ENCODE results near the gene ERMP1.

The ERMP1 gene

GRCh38 chr9:5748438-5748837 lies 84.5 kb downstream of the ERMP1 start:
- Histone ChIP-seq H3K9me3 (ENCODE audit: insufficient read depth, low read length) (no peaks in the 10 kb centered on the region), H2AFZ (ENCODE audit: low read depth, low read length) (no peak overlapping the region), H3K27me3 (ENCODE audit: low read depth, low read length) (no peaks in the 10 kb centered on the region), H3K4me3 (ENCODE audit: low read length) (no peak overlapping the region), H4K20me1 (ENCODE audit: insufficient read depth, low read length) (no peaks in the 10 kb centered on the region), H3K27ac (ENCODE audit: low read length) (no peak overlapping the region), H3K4me1 (ENCODE audit: low read length) (no peaks in the 10 kb centered on the region), H3K4me2 (ENCODE audit: low read length) (no peak overlapping the region), H3K79me2 (ENCODE audit: low read length) (no peaks in the 10 kb centered on the region), H3K9ac (ENCODE audit: low read length) (no peak overlapping the region), H3K36me3 (replicated peaks; ENCODE audit: low read depth, low read length) (peaks cover 38% of the 10 kb centered on the region)
- TF ChIP-seq EZH2phosphoT487 (IDR thresholded peaks at IDR 0.05; ENCODE audit: low read depth) (no peak), CTCF (IDR thresholded peaks at IDR 0.05; ENCODE audit: low read depth, low read length) (no peak)

GRCh38 chr9:5743109-5743508 lies 89.8 kb downstream of the ERMP1 start:
- Histone ChIP-seq H3K79me2 (ENCODE audit: low read length) (no peaks in the 10 kb centered on the region), H3K4me3 (ENCODE audit: low read length) (no peak overlapping the region), H3K27me3 (ENCODE audit: low read depth, low read length) (no peaks in the 10 kb centered on the region), H3K4me1 (ENCODE audit: low read length) (no peaks in the 10 kb centered on the region), H3K4me2 (ENCODE audit: low read length) (no peak overlapping the region), H3K9ac (ENCODE audit: low read length) (no peak overlapping the region), H2AFZ (ENCODE audit: low read depth, low read length) (no peak overlapping the region), H3K9me3 (ENCODE audit: insufficient read depth, low read length) (no peaks in the 10 kb centered on the region), H3K36me3 (replicated peaks; ENCODE audit: low read depth, low read length) (peaks cover 33% of the 10 kb centered on the region), H3K27ac (ENCODE audit: low read length) (no peak overlapping the region), H4K20me1 (ENCODE audit: insufficient read depth, low read length) (no peaks in the 10 kb centered on the region)
- no peak for TF ChIP-seq EZH2phosphoT487 (IDR thresholded peaks at IDR 0.05; ENCODE audit: low read depth)
- no peak for TF ChIP-seq CTCF (IDR thresholded peaks at IDR 0.05; ENCODE audit: low read depth, low read length)

- TF ChIP-seq EZH2phosphoT487 (IDR thresholded peaks at IDR 0.05; ENCODE audit: low read depth) (no peak), CTCF (IDR thresholded peaks at IDR 0.05; ENCODE audit: low read depth, low read length) (no peak)
- no peaks in the 10 kb centered on the region for H3K9me3 ChIP-seq (ENCODE audit: insufficient read depth, low read length)
Measured at GRCh38 chr9:5736563-5737346, 96.2 kb downstream of the ERMP1 start.

GRCh38 chr9:5735072-5735471 lies 97.8 kb downstream of the ERMP1 start:
- H3K4me2 ChIP-seq (ENCODE audit: low read length), result no peak overlapping the region
- no peaks in the 10 kb centered on the region for H3K9me3 ChIP-seq (ENCODE audit: insufficient read depth, low read length)
- no peak for TF ChIP-seq CTCF (IDR thresholded peaks at IDR 0.05; ENCODE audit: low read depth, low read length)
- TF ChIP-seq EZH2phosphoT487 (IDR thresholded peaks at IDR 0.05; ENCODE audit: low read depth), result no peak
- no peak overlapping the region for H3K27ac ChIP-seq (ENCODE audit: low read length)
- H3K27me3 ChIP-seq (ENCODE audit: low read depth, low read length), result no peaks in the 10 kb centered on the region
- no peaks in the 10 kb centered on the region for H4K20me1 ChIP-seq (ENCODE audit: insufficient read depth, low read length)
- no peak overlapping the region for H2AFZ ChIP-seq (ENCODE audit: low read depth, low read length)
- H3K79me2 ChIP-seq (ENCODE audit: low read length), result no peaks in the 10 kb centered on the region
- no peaks in the 10 kb centered on the region for H3K4me1 ChIP-seq (ENCODE audit: low read length)
- H3K36me3 ChIP-seq (replicated peaks; ENCODE audit: low read depth, low read length), result peaks cover 20% of the 10 kb centered on the region
- no peak overlapping the region for H3K4me3 ChIP-seq (ENCODE audit: low read length)
- H3K9ac ChIP-seq (ENCODE audit: low read length), result no peak overlapping the region

More at GRCh38 chr9:5736563-5737346, 96.2 kb downstream of the ERMP1 start:
- H3K36me3 ChIP-seq (replicated peaks; ENCODE audit: low read depth, low read length), result peaks cover 23% of the 10 kb centered on the region
- no peaks in the 10 kb centered on the region for H3K27me3 ChIP-seq (ENCODE audit: low read depth, low read length)
- no peak overlapping the region for H3K4me3 ChIP-seq (ENCODE audit: low read length)
- no peak overlapping the region for H3K27ac ChIP-seq (ENCODE audit: low read length)
- H3K9ac ChIP-seq (ENCODE audit: low read length), result no peak overlapping the region
- H2AFZ ChIP-seq (ENCODE audit: low read depth, low read length), result no peak overlapping the region
- H4K20me1 ChIP-seq (ENCODE audit: insufficient read depth, low read length), result no peaks in the 10 kb centered on the region
- H3K4me2 ChIP-seq (ENCODE audit: low read length), result no peak overlapping the region
- no peaks in the 10 kb centered on the region for H3K79me2 ChIP-seq (ENCODE audit: low read length)
- H3K4me1 ChIP-seq (ENCODE audit: low read length), result no peaks in the 10 kb centered on the region

Data from OCI-LY3 (cell line).